HG02642 (cell line): ENCODE data around the gene PHACTR2.

ENCODE experiments used
- ATAC-seq: cut with Tn5 transposase; IDR thresholded peaks from one replicate; pipeline ENCODE4 v1.9.1; 2021; ENCODE audit warnings: mild to moderate bottlenecking; ENCODE audit not compliant: unreplicated experiment, poor library complexity

Gene PHACTR2

GRCh38 chr6:143674483-143675381 is 3.0 kb upstream of the PHACTR2 start:
- ATAC-seq = no peak

- no peak for ATAC-seq
Measured at GRCh38 chr6:143675382-143675900, 2.3 kb upstream of the PHACTR2 start.

- no peak for ATAC-seq
Measured at GRCh38 chr6:143675946-143676345, 1.8 kb upstream of the PHACTR2 start.

- no peak for ATAC-seq
Measured at GRCh38 chr6:143676437-143677045, 1.2 kb upstream of the PHACTR2 start.

- ATAC-seq = no peak
Measured at GRCh38 chr6:143677577-143677890, 231 bp upstream of the PHACTR2 start.

GRCh38 chr6:143679041-143679440 is 1.3 kb downstream of the PHACTR2 start:
- no peak for ATAC-seq

- no peak for ATAC-seq
Measured at GRCh38 chr6:143680141-143680540, 2.4 kb downstream of the PHACTR2 start.

- no peak for ATAC-seq
Measured at GRCh38 chr6:143682805-143683204, 5.0 kb downstream of the PHACTR2 start.

- no peak for ATAC-seq
Measured at GRCh38 chr6:143684486-143684885, 6.7 kb downstream of the PHACTR2 start.

- ATAC-seq = no peak
Measured at GRCh38 chr6:143685653-143686052, 7.9 kb downstream of the PHACTR2 start.

GRCh38 chr6:143687591-143687990 is 9.8 kb downstream of the PHACTR2 start:
- ATAC-seq = no peak

GRCh38 chr6:143688681-143689080 is 10.9 kb downstream of the PHACTR2 start:
- no peak for ATAC-seq

- no peak for ATAC-seq
Measured at GRCh38 chr6:143689852-143690251, 12.1 kb downstream of the PHACTR2 start.

- ATAC-seq = no peak
Measured at GRCh38 chr6:143691155-143691554, 13.4 kb downstream of the PHACTR2 start.

GRCh38 chr6:143691900-143692636 is 14.3 kb downstream of the PHACTR2 start:
- ATAC-seq = no peak

GRCh38 chr6:143692696-143693095 is 14.9 kb downstream of the PHACTR2 start:
- ATAC-seq = no peak

- no peak for ATAC-seq
Measured at GRCh38 chr6:143694013-143694412, 16.2 kb downstream of the PHACTR2 start.

GRCh38 chr6:143694560-143694959 is 16.8 kb downstream of the PHACTR2 start:
- no peak for ATAC-seq

GRCh38 chr6:143695130-143695968 is 17.6 kb downstream of the PHACTR2 start:
- ATAC-seq = no peak
